ENCODE measurements around the gene KIAA1755. TPM values are rescaled to one million over a fixed set of nuclear protein-coding genes. Genes with fewer than 3 reads are reported as not detected.

KIAA1755 gene, protein sequence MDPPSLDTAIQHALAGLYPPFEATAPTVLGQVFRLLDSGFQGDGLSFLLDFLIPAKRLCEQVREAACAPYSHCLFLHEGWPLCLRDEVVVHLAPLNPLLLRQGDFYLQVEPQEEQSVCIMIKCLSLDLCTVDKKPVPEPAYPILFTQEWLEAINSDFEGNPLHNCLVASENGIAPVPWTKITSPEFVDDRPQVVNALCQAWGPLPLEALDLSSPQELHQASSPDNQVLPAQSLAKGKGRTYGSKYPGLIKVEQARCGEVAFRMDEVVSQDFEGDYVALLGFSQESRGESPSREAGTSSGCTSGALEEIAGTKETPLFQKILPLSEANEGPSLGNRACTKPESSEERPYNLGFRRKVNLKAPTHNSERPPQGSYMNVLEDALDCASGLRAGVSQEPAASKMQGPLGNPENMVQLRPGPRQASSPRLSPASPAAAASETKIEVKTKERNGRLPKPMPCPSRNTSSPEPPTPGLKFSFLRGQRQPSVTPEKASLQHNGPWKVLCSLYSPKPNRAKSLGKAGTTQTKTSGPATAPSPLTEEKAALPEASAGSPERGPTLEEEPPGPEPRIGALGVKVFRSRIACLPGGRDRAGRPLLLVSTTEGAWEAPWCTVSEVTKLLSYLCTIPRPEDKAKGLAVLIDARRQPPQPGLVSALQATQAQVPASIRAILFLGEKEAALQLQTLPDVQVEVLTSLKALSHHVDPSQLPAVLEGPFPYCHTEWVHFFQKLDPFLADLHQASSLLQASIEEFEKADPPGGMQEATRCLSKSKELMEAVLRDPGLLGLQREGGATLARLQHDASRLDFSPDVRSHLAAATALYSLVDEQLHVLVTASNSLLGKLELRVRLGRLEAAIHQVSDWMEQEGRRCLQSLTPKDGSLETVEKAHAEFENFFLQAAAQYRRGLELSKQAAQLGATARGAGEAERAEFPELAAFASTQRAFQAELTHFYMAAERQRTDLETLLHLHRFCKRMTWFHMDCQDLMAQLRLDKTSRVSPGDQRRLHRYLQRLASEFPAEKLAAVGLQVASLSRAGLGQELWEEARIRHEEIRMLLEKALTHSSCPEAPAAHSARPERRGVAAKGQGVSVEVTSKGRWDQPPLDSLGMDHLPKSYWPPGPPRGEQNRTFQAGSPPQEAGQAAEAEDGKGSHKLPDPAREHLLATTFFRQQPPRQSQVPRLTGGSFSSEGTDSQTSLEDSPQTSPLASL
- 1 to 10 TPM in 4 of 6 experiments, under 1 TPM in 2; 0.06 to 2.7 (median 1.5) TPM for total RNA-seq
- long read RNA-seq, result 0 reads

DNA sequence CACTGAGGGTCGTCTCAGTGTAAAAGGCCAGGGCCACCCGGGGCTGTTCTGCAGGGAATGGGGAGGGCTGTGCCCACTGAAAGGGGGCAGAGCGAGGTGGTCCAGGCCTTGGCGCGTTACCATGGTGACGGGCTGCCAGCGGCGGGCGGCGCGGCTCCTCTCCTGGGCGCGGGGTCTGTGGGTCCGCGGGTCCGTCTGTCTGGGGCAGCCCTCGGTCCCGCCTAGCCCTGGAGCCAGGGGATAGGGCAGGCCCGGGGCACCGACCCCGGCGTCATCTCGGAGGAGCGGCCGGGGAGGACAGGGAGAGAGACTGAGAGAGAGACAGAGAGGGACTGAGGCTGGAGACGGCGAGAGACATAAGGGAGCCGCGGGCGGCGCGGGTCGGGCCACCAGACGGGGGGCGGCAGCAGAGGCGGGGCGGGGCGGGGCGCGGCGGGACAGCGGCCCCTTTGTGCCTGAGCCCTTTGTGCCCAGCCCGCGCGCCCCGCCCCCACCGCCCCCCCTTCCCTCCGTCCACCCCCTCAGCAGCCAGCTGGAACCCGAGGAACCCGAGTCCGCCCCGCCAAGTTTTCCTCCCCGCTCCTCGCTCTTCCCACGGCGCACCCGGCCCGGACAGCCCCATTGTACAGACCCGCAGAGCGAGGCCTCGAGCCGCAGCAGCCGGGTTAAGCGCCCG, at the start of gene KIAA1755:
KIAA1755 (minus strand) TSS at position 358 of the 676 bp plus-strand sequence; CDS start at position 123, 235 bp downstream.
- ATAC-seq (peak; percentile 30 to 65 (median 53)), DNase-seq (no peak)
- Histone ChIP-seq H3K9me3 (no peaks in the 10 kb centered on the region), H3K27ac (no peak within 1 kb of the TSS), H3K27me3 (no peaks in the 10 kb centered on the region), H3K4me1 (peaks cover 0 to 8% (median 3%) of the 10 kb centered on the region in 4 donors), H3K36me3 (no peaks in the 10 kb centered on the region), H3K4me3 (peak within 1 kb of the TSS; percentile 16 to 45 (median 38))
- 13% methylated on average over 41 of the region's 65 CpGs for WGBS (ENCODE audit: insufficient coverage, low coverage, low lambda C conversion rate, missing lambda C conversion rate)
- TF ChIP-seq POLR2A (IDR thresholded peaks at IDR 0.05) (no peak), CTCF (IDR thresholded peaks at IDR 0.05) (no peak)
- intact Hi-C loops (cut with DNase I), result no loop called here

DNA sequence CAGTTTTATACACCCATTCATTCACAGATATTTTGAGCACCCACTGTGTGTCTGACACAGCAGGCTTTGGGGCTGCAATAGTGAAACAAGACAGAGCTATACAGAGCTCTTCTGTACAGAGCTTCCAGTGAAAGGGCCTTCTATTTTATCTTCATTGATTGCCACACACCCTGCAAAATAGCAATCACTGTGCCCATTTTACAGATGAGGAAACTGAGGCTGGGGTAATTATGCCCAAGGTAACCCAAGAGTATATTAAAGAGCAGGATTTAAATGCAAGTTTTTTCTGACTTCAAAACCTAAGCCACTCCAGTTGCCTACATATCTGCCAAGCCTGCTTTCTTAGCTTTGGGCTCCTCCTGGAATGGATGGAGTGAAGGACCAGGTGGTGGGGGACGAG, 47.9 kb upstream of the KIAA1755 start:
- no peaks in the 10 kb centered on the region for H3K27me3 ChIP-seq
- H3K27ac ChIP-seq, result no peak overlapping the region
- H3K4me1 ChIP-seq, result no peaks in the 10 kb centered on the region
- TF ChIP-seq CTCF (IDR thresholded peaks at IDR 0.05) (no peak), POLR2A (IDR thresholded peaks at IDR 0.05) (no peak)
- intact Hi-C loops (cut with DNase I), result loop anchor here in 1 of 2 donors (10.0 kb wide), 1 partner anchor 74 kb away; no protein-coding TSS in a partner anchor
- no peak overlapping the region for H3K4me3 ChIP-seq
- no peaks in the 10 kb centered on the region for H3K36me3 ChIP-seq
- H3K9me3 ChIP-seq, result no peaks in the 10 kb centered on the region
- 57% methylated on average over 1 of the region's 1 CpG for WGBS (ENCODE audit: insufficient coverage, low coverage, low lambda C conversion rate, missing lambda C conversion rate)
- no peak for DNase-seq
- no peak for ATAC-seq

DNA sequence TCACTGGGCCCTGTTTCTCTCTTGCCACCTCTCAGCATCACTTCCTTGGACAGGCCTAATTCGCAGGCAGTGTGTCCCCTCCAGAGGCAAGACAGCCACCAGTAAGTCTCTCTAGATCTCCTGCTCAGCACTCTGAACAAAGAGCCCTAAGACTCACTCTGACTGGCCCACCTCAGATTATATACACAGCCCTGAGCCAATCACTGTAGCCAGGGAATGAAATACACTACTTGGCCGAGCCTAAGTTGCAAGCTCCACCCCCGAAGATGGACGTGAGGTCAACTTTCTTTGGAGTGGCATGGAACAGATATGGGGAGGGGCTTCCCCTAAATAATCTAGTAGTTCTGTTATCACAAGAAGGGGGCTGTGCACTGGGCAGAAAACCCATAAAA, 47.5 kb upstream of the KIAA1755 start:
- Histone ChIP-seq H3K4me3 (no peak overlapping the region), H3K27me3 (no peaks in the 10 kb centered on the region), H3K36me3 (no peaks in the 10 kb centered on the region), H3K27ac (no peak overlapping the region), H3K9me3 (no peaks in the 10 kb centered on the region), H3K4me1 (no peaks in the 10 kb centered on the region)
- DNase-seq (no peak), ATAC-seq (no peak)
- 36% methylated on average over 4 of the region's 4 CpGs for WGBS (ENCODE audit: insufficient coverage, low coverage, low lambda C conversion rate, missing lambda C conversion rate)
- intact Hi-C loops (cut with DNase I), result loop anchor here in 1 of 2 donors (10.0 kb wide), 1 partner anchor 73 kb away; no protein-coding TSS in a partner anchor
- TF ChIP-seq CTCF (IDR thresholded peaks at IDR 0.05) (no peak), POLR2A (IDR thresholded peaks at IDR 0.05) (no peak)
